Body of pancreas (tissue), 4 donors: ENCODE data around the gene FCN3. TPM values are rescaled to one million over a fixed set of nuclear protein-coding genes. Genes with fewer than 3 reads are reported as not detected.

ENCODE experiments used
- ATAC-seq: fragments of 150-250 bp; one replicate; pipeline ENCODE4 v1.9.1; 2016
- DNase-seq, 4 donors: peaks; one replicate each; pipeline ENCODE4 v3.0.0-alpha.2; 2019
- H3K27ac ChIP-seq, 4 donors: fragments of 200-600 bp; sonication (generic); 1 replicate in 3 of 4; 2 replicates in 1 of 4; pipeline versions ENCODE4 v1.5.1 to v1.6.1; 2016 to 2019; ENCODE audit warnings: mild to moderate bottlenecking in 1 of 4, mixed read lengths in 1 of 4, moderate library complexity in 1 of 4
- H3K27me3 ChIP-seq, 2 donors: fragments of 200-600 bp; sonication (generic); one replicate each; pipeline ENCODE4 v1.6.0; 2016; ENCODE audit warnings: mild to moderate bottlenecking in 1 of 2
- H3K36me3 ChIP-seq, 2 donors: fragments of 200-600 bp; sonication (generic); replicated peaks in 1 of 2; 2 replicates each; pipeline ENCODE4 v1.5.1; 2016; ENCODE audit warnings: low read depth in 2 of 2; ENCODE audit not compliant: insufficient read depth in 1 of 2
- H3K4me1 ChIP-seq: fragments of 200-600 bp; sonication (generic); one replicate; pipeline ENCODE4 v1.6.0; 2016
- H3K4me3 ChIP-seq, 2 donors: fragments of 200-600 bp; sonication (generic); 1 replicate in 1 of 2; 2 replicates in 1 of 2; pipeline ENCODE4 v1.5.1; 2016 to 2019
- H3K9me3 ChIP-seq, 3 donors: fragments of 200-600 bp; sonication (generic); 1 replicate in 2 of 3; 2 replicates in 1 of 3; pipeline ENCODE4 v1.5.1; 2016
- CTCF ChIP-seq, 7 experiments: fragments of 450-650 bp in 4 of 7; fragments of 200-600 bp in 3 of 7; sonication (generic) in 3 of 7; IDR thresholded peaks; one replicate each; pipeline ENCODE4 v1.5.1; 2016 to 2019; ENCODE audit warnings: antibody characterized with exemption in 7 of 7
- POLR2A ChIP-seq, 3 donors: fragments of 450-650 bp; IDR thresholded peaks; one replicate each; pipeline ENCODE4 v1.6.1; 2016; ENCODE audit warnings: antibody characterized with exemption in 3 of 3, mild to moderate bottlenecking in 2 of 3
- WGBS, 2 donors: methylation state at CpG; one replicate each; pipeline ENCODE4 v1.1.5; 2017; 5-methylcytosine and 5-hydroxymethylcytosine counted together
- intact Hi-C: fragments of 100-400 bp; cut with DNase I; formaldehyde crosslinking; loops from one replicate; pipeline ENCODE4 v1.15.1; 2023
- total RNA-seq, 2 donors: library from RNA; depleted of rRNA; stranded (reverse); fragments of >200 nt; gene quantifications; one replicate each; pipeline ENCODE4 v1.1.0, GENCODE V29; 2016

FCN3 gene
- total RNA-seq, 2 donors from 2014 or later: 1.3 to 1.6 TPM

- ATAC-seq (no peak), DNase-seq (peak in 2 of 4 donors; percentile 45 to 64)
- H3K36me3 ChIP-seq: peaks cover 7 to 13% of the 10 kb centered on the region in 2 donors
- peaks cover 17% of the 10 kb centered on the region for H3K4me1 ChIP-seq
- H3K4me3 ChIP-seq: no peak overlapping the region
- no peak overlapping the region for H3K27ac ChIP-seq
- intact Hi-C loops: loop anchor here (10.0 kb wide), 1 partner anchor 198 kb away; no protein-coding TSS in a partner anchor
- H3K9me3 ChIP-seq: no peaks in the 10 kb centered on the region
- TF ChIP-seq CTCF (IDR thresholded peaks at IDR 0.05) (peak in 6 of 7 experiments; percentile 20 to 55 (median 50)), POLR2A (IDR thresholded peaks at IDR 0.05) (no peak)
- 64 to 75% methylated on average over 3 of the region's 3 CpGs for WGBS, 2 donors
- no peaks in the 10 kb centered on the region for H3K27me3 ChIP-seq
Measured at GRCh38 chr1:27416387-27417111, 41.9 kb upstream of the FCN3 start.

GRCh38 chr1:27414091-27414490 lies 39.5 kb upstream of the FCN3 start:
- 92 to 93% methylated on average over 1 of the region's 1 CpG for WGBS, 2 donors
- TF ChIP-seq CTCF (IDR thresholded peaks at IDR 0.05) (no peak), POLR2A (IDR thresholded peaks at IDR 0.05) (no peak)
- ATAC-seq: no peak
- H3K36me3 ChIP-seq: peaks cover 20 to 29% of the 10 kb centered on the region in 2 donors
- H3K27me3 ChIP-seq: no peaks in the 10 kb centered on the region
- intact Hi-C loops: loop anchor here (10.0 kb wide), 1 partner anchor 201 kb away; no protein-coding TSS in a partner anchor
- H3K4me3 ChIP-seq: no peak overlapping the region
- DNase-seq: no peak
- peaks cover 17% of the 10 kb centered on the region for H3K4me1 ChIP-seq
- no peaks in the 10 kb centered on the region for H3K9me3 ChIP-seq
- no peak overlapping the region for H3K27ac ChIP-seq

GRCh38 chr1:27413004-27413403 lies 38.4 kb upstream of the FCN3 start:
- no peak overlapping the region for H3K27ac ChIP-seq
- DNase-seq: no peak

GRCh38 chr1:27412502-27412901 lies 37.9 kb upstream of the FCN3 start:
- DNase-seq (no peak), ATAC-seq (no peak)
- Histone ChIP-seq H3K36me3 (peaks cover 20 to 33% of the 10 kb centered on the region in 2 donors), H3K27me3 (no peaks in the 10 kb centered on the region), H3K4me3 (no peak overlapping the region), H3K4me1 (peaks cover 7% of the 10 kb centered on the region), H3K9me3 (no peaks in the 10 kb centered on the region), H3K27ac (no peak overlapping the region)
- intact Hi-C loops: loop anchor here (10.0 kb wide), 1 partner anchor 202 kb away; no protein-coding TSS in a partner anchor
- TF ChIP-seq CTCF (IDR thresholded peaks at IDR 0.05) (no peak), POLR2A (IDR thresholded peaks at IDR 0.05) (no peak)
- WGBS, 2 donors: 86 to 87% methylated on average over 4 of the region's 4 CpGs

More at GRCh38 chr1:27413004-27413403, 38.4 kb upstream of the FCN3 start:
- Histone ChIP-seq H3K36me3 (peaks cover 20 to 31% of the 10 kb centered on the region in 2 donors), H3K4me1 (peaks cover 12% of the 10 kb centered on the region), H3K27me3 (no peaks in the 10 kb centered on the region), H3K9me3 (no peaks in the 10 kb centered on the region), H3K4me3 (no peak overlapping the region)
- TF ChIP-seq POLR2A (IDR thresholded peaks at IDR 0.05) (no peak), CTCF (IDR thresholded peaks at IDR 0.05) (no peak)
- no peak for ATAC-seq
- intact Hi-C loops: loop anchor here (10.0 kb wide), 1 partner anchor 202 kb away; no protein-coding TSS in a partner anchor
- 46 to 61% methylated on average over 4 of the region's 4 CpGs for WGBS, 2 donors
